Measurements from ENCODE around the gene PIGT.
"Not testable (repeated sequence)": the region's sequence is repeated elsewhere in the genome, so short reads cannot be mapped to it uniquely, and the experiment has no call there.

PIGT gene

DNA sequence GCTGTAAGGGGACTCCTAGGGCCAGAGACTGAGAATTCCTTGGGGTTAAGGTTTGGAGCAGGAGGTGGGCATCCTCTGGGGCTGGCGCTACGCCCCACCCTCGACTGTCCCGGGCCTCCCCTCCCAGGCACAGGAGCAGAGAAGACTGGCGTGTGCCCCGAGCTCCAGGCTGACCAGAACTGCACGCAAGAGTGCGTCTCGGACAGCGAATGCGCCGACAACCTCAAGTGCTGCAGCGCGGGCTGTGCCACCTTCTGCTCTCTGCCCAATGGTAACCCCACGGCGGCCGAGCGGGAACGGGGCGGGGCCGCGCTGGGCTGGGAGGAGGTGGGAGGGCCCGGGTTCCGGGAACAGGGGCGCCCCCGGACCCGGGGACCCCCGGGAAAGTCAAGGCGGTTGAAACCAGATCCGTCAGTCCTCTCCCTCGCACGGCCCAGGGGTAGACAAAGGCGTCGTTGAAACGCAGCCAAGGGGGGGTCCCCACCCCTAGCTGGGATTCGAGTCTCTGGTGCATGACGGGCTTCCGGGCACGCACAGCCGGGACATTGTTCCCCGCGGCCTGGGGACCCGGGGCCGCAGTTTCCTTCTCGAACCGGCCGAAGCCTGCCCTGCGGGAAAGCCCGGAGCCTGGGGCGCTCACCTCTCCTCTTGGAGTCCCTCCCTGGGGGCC lies 54.5 kb downstream of the PIGT start:
- no peak for TF ChIP-seq CTCF (IDR thresholded peaks at IDR 0.05)
- H3K9ac ChIP-seq: no peak overlapping the region
- H3K27me3 ChIP-seq (ENCODE audit: control insufficient read depth, insufficient read depth, low read length): no peaks in the 10 kb centered on the region
- H3K4me2 ChIP-seq (ENCODE audit: low read length): peak overlapping the region; percentile 90
- peak overlapping the region; percentile 37 for H3K4me3 ChIP-seq (ENCODE audit: low read depth, low read length)
- H2AFZ ChIP-seq: peak overlapping the region; percentile 95
- no peaks in the 10 kb centered on the region for H3K9me3 ChIP-seq (ENCODE audit: control insufficient read depth, low read length)
- no peaks in the 10 kb centered on the region for H3K4me1 ChIP-seq
- peak overlapping the region; percentile 72 for H3K27ac ChIP-seq
- no peaks in the 10 kb centered on the region for H3K79me2 ChIP-seq
- no peaks in the 10 kb centered on the region for H3K36me3 ChIP-seq (ENCODE audit: control insufficient read depth, insufficient read depth, low read length)

DNA sequence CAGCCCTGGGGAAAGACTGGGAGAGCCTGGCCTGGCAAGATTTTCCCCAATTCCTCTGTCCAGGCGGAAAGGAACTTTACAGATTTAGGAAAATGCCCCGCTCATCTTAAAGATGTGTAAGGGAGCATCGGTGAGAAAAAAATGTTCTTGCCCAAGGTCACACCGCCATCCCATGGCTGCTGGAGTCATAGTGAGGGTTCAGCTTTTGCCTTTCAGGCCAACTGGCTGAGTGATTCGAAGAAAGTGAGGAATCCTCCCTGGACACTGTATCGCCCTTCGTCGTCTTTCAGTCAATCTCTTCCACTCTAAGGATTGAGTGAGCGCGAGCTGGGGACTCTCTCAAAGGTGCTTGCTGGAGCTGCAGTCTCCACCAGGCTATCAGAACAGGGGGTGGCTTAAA lies 55.0 kb downstream of the PIGT start:
- no peak for TF ChIP-seq CTCF (IDR thresholded peaks at IDR 0.05)
- Histone ChIP-seq H3K36me3 (ENCODE audit: control insufficient read depth, insufficient read depth, low read length) (no peaks in the 10 kb centered on the region), H3K27me3 (ENCODE audit: control insufficient read depth, insufficient read depth, low read length) (no peaks in the 10 kb centered on the region), H3K4me3 (ENCODE audit: low read depth, low read length) (peak overlapping the region; percentile 37), H3K9ac (no peak overlapping the region), H3K4me1 (no peaks in the 10 kb centered on the region), H3K9me3 (ENCODE audit: control insufficient read depth, low read length) (no peaks in the 10 kb centered on the region), H3K79me2 (no peaks in the 10 kb centered on the region), H3K27ac (peak overlapping the region; percentile 72), H2AFZ (peak overlapping the region; percentile 95), H3K4me2 (ENCODE audit: low read length) (peak overlapping the region; percentile 90)

- H3K4me3 ChIP-seq (ENCODE audit: low read depth, low read length); H3K27ac ChIP-seq; H2AFZ ChIP-seq; H3K9ac ChIP-seq; H3K4me1 ChIP-seq; H3K9me3 ChIP-seq (ENCODE audit: control insufficient read depth, low read length); H3K4me2 ChIP-seq (ENCODE audit: low read length); H3K79me2 ChIP-seq; H3K36me3 ChIP-seq (ENCODE audit: control insufficient read depth, insufficient read depth, low read length); H3K27me3 ChIP-seq (ENCODE audit: control insufficient read depth, insufficient read depth, low read length): not testable (repeated sequence)
Observed at GRCh38 chr20:45472286-45472685, 56.3 kb downstream of the PIGT start.
